Mesenchymal stem cell (in vitro differentiated cells and primary cell): ENCODE results near the gene RAB35.

Source experiments
- DNase-seq: peaks from one replicate; pipeline ENCODE4 v3.0.0-alpha.2; 2013
- H2AFZ ChIP-seq: one replicate; pipeline ENCODE4 v1.6.1; 2013; ENCODE audit warnings: low read depth, mild to moderate bottlenecking, control low read depth, inconsistent platforms, low read length, moderate library complexity
- H2AK5ac ChIP-seq: 2 replicates; pipeline ENCODE4 v1.6.1; 2013; ENCODE audit warnings: low read length, moderate library complexity, mild to moderate bottlenecking, inconsistent platforms; ENCODE audit not compliant: severe bottlenecking
- H2BK120ac ChIP-seq: one replicate; pipeline ENCODE4 v1.6.1; 2013; ENCODE audit warnings: low read depth, mild to moderate bottlenecking, inconsistent platforms, low read length, moderate library complexity
- H2BK12ac ChIP-seq, 2 experiments: one replicate each; pipeline ENCODE4 v1.6.1; 2013; ENCODE audit warnings: inconsistent platforms in 2 of 2, low read length in 2 of 2, mild to moderate bottlenecking in 2 of 2, moderate library complexity in 2 of 2, control low read depth in 1 of 2
- H2BK15ac ChIP-seq: one replicate; pipeline ENCODE4 v1.6.1; 2013; ENCODE audit warnings: mild to moderate bottlenecking, low read depth, inconsistent platforms; ENCODE audit not compliant: poor library complexity, severe bottlenecking
- H2BK5ac ChIP-seq: 2 replicates; pipeline ENCODE4 v1.6.1; 2013; ENCODE audit warnings: low read depth, mild to moderate bottlenecking, low read length, control low read depth, inconsistent platforms; ENCODE audit not compliant: poor library complexity, severe bottlenecking
- H3K14ac ChIP-seq, 2 experiments: one replicate each; pipeline ENCODE4 v1.6.1; 2013; ENCODE audit warnings: inconsistent platforms in 2 of 2, low read length in 2 of 2, control low read depth in 1 of 2, mild to moderate bottlenecking in 1 of 2, moderate library complexity in 1 of 2
- H3K18ac ChIP-seq, 2 experiments: one replicate each; pipeline ENCODE4 v1.6.1; 2013; ENCODE audit warnings: inconsistent platforms in 2 of 2, low read length in 2 of 2, control low read depth in 1 of 2, low read depth in 1 of 2, mild to moderate bottlenecking in 1 of 2
- H3K23ac ChIP-seq, 2 experiments: one replicate each; pipeline ENCODE4 v1.6.1; 2013; ENCODE audit warnings: inconsistent platforms in 2 of 2, low read length in 2 of 2, mild to moderate bottlenecking in 2 of 2, moderate library complexity in 2 of 2, control low read depth in 1 of 2
- H3K27ac ChIP-seq: 2 replicates; pipeline ENCODE4 v1.5.1; 2013; ENCODE audit warnings: mild to moderate bottlenecking, moderate library complexity, low read length, control low read depth, inconsistent platforms; ENCODE audit not compliant: poor library complexity, severe bottlenecking
- H3K27me3 ChIP-seq, 2 experiments: 2 replicates each; pipeline versions ENCODE4 v1.6.1 to v1.7.0; 2013; ENCODE audit warnings: low read length in 2 of 2, mild to moderate bottlenecking in 2 of 2, moderate library complexity in 2 of 2, control low read depth in 1 of 2, inconsistent platforms in 1 of 2; ENCODE audit not compliant: control insufficient read depth in 1 of 2, insufficient read depth in 1 of 2
- H3K36me3 ChIP-seq, 2 experiments: 2 replicates each; pipeline versions ENCODE4 v1.6.1 to v1.7.0; 2013; ENCODE audit warnings: low read length in 2 of 2, control low read depth in 1 of 2, inconsistent platforms in 1 of 2, low read depth in 1 of 2, mild to moderate bottlenecking in 1 of 2; ENCODE audit not compliant: insufficient read depth in 2 of 2, control insufficient read depth in 1 of 2
- H3K4ac ChIP-seq, 2 experiments: one replicate each; pipeline ENCODE4 v1.6.1; 2013; ENCODE audit warnings: inconsistent platforms in 2 of 2, low read length in 2 of 2, mild to moderate bottlenecking in 2 of 2, moderate library complexity in 2 of 2, control low read depth in 1 of 2, low read depth in 1 of 2
- H3K4me1 ChIP-seq: 2 replicates; pipeline ENCODE4 v1.6.1; 2013; ENCODE audit warnings: low read depth, low read length, control low read depth; ENCODE audit not compliant: control insufficient read depth, insufficient read depth
- H3K4me2 ChIP-seq: 2 replicates; pipeline ENCODE4 v1.6.1; 2013; ENCODE audit warnings: low read length, mild to moderate bottlenecking, inconsistent platforms; ENCODE audit not compliant: poor library complexity, severe bottlenecking
- H3K4me3 ChIP-seq, 2 experiments: 2 replicates each; pipeline versions ENCODE4 v1.5.1 to v1.7.0; 2013; ENCODE audit warnings: low read length in 2 of 2, mild to moderate bottlenecking in 2 of 2, control low read depth in 1 of 2, low read depth in 1 of 2; ENCODE audit not compliant: insufficient read depth in 1 of 2
- H3K79me1 ChIP-seq: replicated peaks from 2 replicates; pipeline ENCODE4 v1.6.1; 2013; ENCODE audit warnings: mild to moderate bottlenecking, control low read depth, low read length, inconsistent platforms; ENCODE audit not compliant: poor library complexity, severe bottlenecking
- H3K9ac ChIP-seq: 2 replicates; pipeline ENCODE4 v1.7.0; 2013; ENCODE audit warnings: mild to moderate bottlenecking, low read length, moderate library complexity
- H3K9me3 ChIP-seq: 2 replicates; pipeline ENCODE4 v1.7.0; 2013; ENCODE audit warnings: mild to moderate bottlenecking, low read length; ENCODE audit not compliant: control insufficient read depth
- H4K8ac ChIP-seq: one replicate; pipeline ENCODE4 v1.6.1; 2013; ENCODE audit warnings: inconsistent platforms, mild to moderate bottlenecking, low read length, moderate library complexity
- H4K91ac ChIP-seq: one replicate; pipeline ENCODE4 v1.6.1; 2013; ENCODE audit warnings: mild to moderate bottlenecking, low read length, inconsistent platforms
- WGBS: methylation state at CpG from one replicate; pipeline ENCODE4 v1.1.7; 2013; ENCODE audit warnings: mixed read lengths; 5-methylcytosine and 5-hydroxymethylcytosine counted together

Gene RAB35

GRCh38 chr12:120117961-120118320 is 1.4 kb upstream of the RAB35 start:
- Histone ChIP-seq H2BK120ac (no peak overlapping the region), H3K9me3 (no peaks in the 10 kb centered on the region), H2AK5ac (no peak overlapping the region), H3K36me3 (peaks cover 3 to 8% of the 10 kb centered on the region in 2 experiments), H2AFZ (no peak overlapping the region), H3K9ac (peak overlapping the region; percentile 92), H3K79me1 (no peaks in the 10 kb centered on the region), H3K18ac (no peak overlapping the region), H4K91ac (no peak overlapping the region), H2BK5ac (no peak overlapping the region), H3K14ac (no peak overlapping the region), H3K27me3 (no peaks in the 10 kb centered on the region), H3K4ac (no peak overlapping the region), H3K27ac (no peak overlapping the region), H3K4me1 (peaks cover 16% of the 10 kb centered on the region), H3K23ac (no peak overlapping the region), H2BK12ac (no peak overlapping the region), H3K4me3 (peak overlapping the region; percentile 18 to 98), H4K8ac (no peak overlapping the region), H3K4me2 (peak overlapping the region; percentile 91), H2BK15ac (no peak overlapping the region)
- no peak for DNase-seq
- WGBS, result 4% methylated on average over 5 of the region's 7 CpGs

GRCh38 chr12:120116792-120117651 is 469 bp upstream of the RAB35 start:
- Histone ChIP-seq H4K91ac (peak overlapping the region; percentile 87), H2AK5ac (no peak overlapping the region), H3K18ac (peak overlapping the region; percentile 89 to 95), H2BK120ac (peak overlapping the region; percentile 78), H3K4me1 (peaks cover 16% of the 10 kb centered on the region), H3K4ac (peak overlapping the region; percentile 84 to 98), H2BK15ac (no peak overlapping the region), H3K9ac (peak overlapping the region; percentile 92), H3K4me3 (peak overlapping the region; percentile 96 to 98), H3K9me3 (no peaks in the 10 kb centered on the region), H2AFZ (peak overlapping the region; percentile 94), H4K8ac (peak overlapping the region; percentile 80), H3K79me1 (no peaks in the 10 kb centered on the region), H3K27ac (peak overlapping the region; percentile 91), H3K4me2 (peak overlapping the region; percentile 91), H3K27me3 (no peaks in the 10 kb centered on the region), H3K14ac (peak overlapping the region in 1 of 2 experiments; percentile 97), H3K23ac (peak overlapping the region in 1 of 2 experiments; percentile 75), H2BK12ac (peak overlapping the region in 1 of 2 experiments; percentile 48), H3K36me3 (peaks cover 3 to 8% of the 10 kb centered on the region in 2 experiments), H2BK5ac (peak overlapping the region; percentile 68)
- under 1% methylated on average over 86 of the region's 91 CpGs for WGBS
- DNase-seq, result peak; percentile 92

- Histone ChIP-seq H3K27me3 (no peaks in the 10 kb centered on the region), H3K79me1 (no peaks in the 10 kb centered on the region), H3K9ac (peak overlapping the region; percentile 97), H2BK12ac (no peak overlapping the region), H4K91ac (no peak overlapping the region), H2BK120ac (peak overlapping the region; percentile 85), H3K4me1 (peaks cover 20% of the 10 kb centered on the region), H3K9me3 (no peaks in the 10 kb centered on the region), H2AFZ (no peak overlapping the region), H3K36me3 (peaks cover 3 to 8% of the 10 kb centered on the region in 2 experiments), H4K8ac (peak overlapping the region; percentile 80), H2BK15ac (no peak overlapping the region), H2BK5ac (no peak overlapping the region), H3K23ac (no peak overlapping the region), H3K18ac (peak overlapping the region; percentile 75 to 81), H3K4me3 (peak overlapping the region; percentile 96 to 100), H2AK5ac (no peak overlapping the region), H3K4me2 (peak overlapping the region; percentile 77), H3K14ac (peak overlapping the region in 1 of 2 experiments; percentile 63), H3K4ac (peak overlapping the region; percentile 55 to 91), H3K27ac (no peak overlapping the region)
- peak; percentile 49 for DNase-seq
- 14% methylated on average over 23 of the region's 31 CpGs for WGBS
Measured at GRCh38 chr12:120115692-120116440, 687 bp downstream of the RAB35 start.

GRCh38 chr12:120115066-120115465 is 1.5 kb downstream of the RAB35 start:
- H2BK120ac ChIP-seq, result no peak overlapping the region
- H3K27me3 ChIP-seq, result no peaks in the 10 kb centered on the region
- H3K4ac ChIP-seq, result no peak overlapping the region
- H4K91ac ChIP-seq, result no peak overlapping the region
- no peak overlapping the region for H3K23ac ChIP-seq
- H3K18ac ChIP-seq, result no peak overlapping the region
- H3K4me2 ChIP-seq, result peak overlapping the region; percentile 77
- no peak overlapping the region for H2BK5ac ChIP-seq
- H3K79me1 ChIP-seq, result no peaks in the 10 kb centered on the region
- H2BK12ac ChIP-seq, result no peak overlapping the region
- peaks cover 26% of the 10 kb centered on the region for H3K4me1 ChIP-seq
- peak overlapping the region; percentile 97 for H3K9ac ChIP-seq
- peaks cover 3 to 8% of the 10 kb centered on the region in 2 experiments for H3K36me3 ChIP-seq
- peak overlapping the region in 1 of 2 experiments; percentile 100 for H3K4me3 ChIP-seq
- H2AK5ac ChIP-seq, result no peak overlapping the region
- H2AFZ ChIP-seq, result no peak overlapping the region
- no peak overlapping the region for H3K14ac ChIP-seq
- H3K9me3 ChIP-seq, result no peaks in the 10 kb centered on the region
- H3K27ac ChIP-seq, result no peak overlapping the region
- WGBS, result 96% methylated on average over 3 of the region's 3 CpGs
- no peak overlapping the region for H4K8ac ChIP-seq
- DNase-seq, result no peak
- peak overlapping the region; percentile 44 for H2BK15ac ChIP-seq
